Parathyroid adenoma (tissue), 2 donors: Measurements from ENCODE around the gene PRDM15.

Source experiments
- H2AFZ ChIP-seq: fragments of 300-600 bp; sonication (generic); one replicate; pipeline ENCODE4 v1.7.0; 2017; ENCODE audit warnings: antibody characterized with exemption, mild to moderate bottlenecking
- H3K27ac ChIP-seq: fragments of 300-600 bp; sonication (generic); one replicate; pipeline ENCODE4 v1.7.0; 2017
- H3K27me3 ChIP-seq: fragments of 300-600 bp; sonication (generic); one replicate; pipeline ENCODE4 v1.7.0; 2017; ENCODE audit warnings: low read length; ENCODE audit not compliant: control insufficient read depth, insufficient read depth
- H3K36me3 ChIP-seq: fragments of 300-600 bp; sonication (generic); one replicate; pipeline ENCODE4 v1.7.0; 2017; ENCODE audit warnings: low read length; ENCODE audit not compliant: control insufficient read depth, insufficient read depth
- H3K4me1 ChIP-seq: fragments of 300-600 bp; sonication (generic); one replicate; pipeline ENCODE4 v1.7.0; 2017; ENCODE audit warnings: control low read depth
- H3K4me2 ChIP-seq: fragments of 300-600 bp; sonication (generic); one replicate; pipeline ENCODE4 v1.7.0; 2017; ENCODE audit warnings: low read length
- H3K4me3 ChIP-seq: fragments of 300-600 bp; sonication (generic); one replicate; pipeline ENCODE4 v1.7.0; 2017; ENCODE audit warnings: low read depth, low read length
- H3K79me2 ChIP-seq: fragments of 300-600 bp; sonication (generic); one replicate; pipeline ENCODE4 v1.7.0; 2017; ENCODE audit warnings: control low read depth
- H3K9ac ChIP-seq: fragments of 300-600 bp; sonication (generic); one replicate; pipeline ENCODE4 v1.7.0; 2017; ENCODE audit warnings: mild to moderate bottlenecking
- H3K9me3 ChIP-seq: fragments of 300-600 bp; sonication (generic); one replicate; pipeline ENCODE4 v1.7.0; 2017; ENCODE audit warnings: low read length; ENCODE audit not compliant: control insufficient read depth
- CTCF ChIP-seq: fragments of 300-600 bp; sonication (generic); IDR thresholded peaks from one replicate; pipeline ENCODE4 v1.7.0; 2017; ENCODE audit warnings: antibody characterized with exemption, mild to moderate bottlenecking
- donor health status: primary hyperparathyroidism.

Gene PRDM15

DNA sequence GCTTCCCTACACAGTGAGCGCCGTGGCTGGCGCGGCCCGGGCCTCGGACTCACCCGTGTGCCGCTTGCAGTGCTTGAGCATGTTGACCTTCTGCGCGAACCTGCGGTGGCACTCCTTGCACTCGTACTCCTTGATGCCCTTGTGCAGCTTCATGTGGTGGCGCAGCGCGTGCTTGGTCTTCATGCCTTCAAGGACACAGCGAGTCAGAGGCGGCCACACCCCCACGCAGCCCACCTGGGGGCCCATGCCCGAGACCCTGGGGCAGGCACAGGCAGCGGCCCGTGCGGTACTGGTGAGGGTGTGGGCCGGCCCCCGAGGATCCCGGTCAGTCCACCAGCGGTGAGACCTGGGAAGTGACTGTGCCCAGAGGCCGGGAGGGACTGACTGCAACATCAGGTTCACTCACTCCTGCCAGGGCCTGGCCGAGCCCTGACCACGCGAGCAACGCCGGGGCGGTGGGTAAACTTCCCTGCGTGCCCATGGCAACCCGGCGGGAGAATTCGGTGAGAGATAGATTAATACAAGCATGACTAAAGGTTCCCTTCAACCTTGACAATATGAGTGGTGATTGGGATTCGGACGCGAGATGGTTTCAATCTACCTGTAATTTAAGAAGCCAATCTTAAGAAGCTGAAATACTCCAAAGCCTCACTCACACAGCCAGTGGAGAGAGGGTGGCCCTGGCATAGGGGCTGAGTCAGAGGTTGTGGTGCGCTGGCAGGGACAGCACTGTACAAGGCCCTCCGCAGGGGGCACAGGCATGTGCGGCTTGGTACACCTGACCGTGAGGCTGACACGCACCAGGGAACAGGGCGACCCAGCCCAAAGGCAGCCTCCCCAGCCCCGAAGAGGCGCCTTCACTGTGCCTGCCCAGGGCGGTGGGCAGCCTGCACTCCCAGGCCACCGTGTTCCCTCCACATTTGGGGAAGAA is 63.2 kb downstream of the PRDM15 start:
- Histone ChIP-seq H3K79me2 (no peaks in the 10 kb centered on the region), H2AFZ (no peak overlapping the region), H3K4me3 (no peak overlapping the region), H3K36me3 (no peaks in the 10 kb centered on the region), H3K4me2 (no peak overlapping the region), H3K9me3 (no peaks in the 10 kb centered on the region), H3K27ac (no peak overlapping the region), H3K27me3 (no peaks in the 10 kb centered on the region), H3K9ac (no peak overlapping the region), H3K4me1 (no peaks in the 10 kb centered on the region)
- no peak for TF ChIP-seq CTCF

DNA sequence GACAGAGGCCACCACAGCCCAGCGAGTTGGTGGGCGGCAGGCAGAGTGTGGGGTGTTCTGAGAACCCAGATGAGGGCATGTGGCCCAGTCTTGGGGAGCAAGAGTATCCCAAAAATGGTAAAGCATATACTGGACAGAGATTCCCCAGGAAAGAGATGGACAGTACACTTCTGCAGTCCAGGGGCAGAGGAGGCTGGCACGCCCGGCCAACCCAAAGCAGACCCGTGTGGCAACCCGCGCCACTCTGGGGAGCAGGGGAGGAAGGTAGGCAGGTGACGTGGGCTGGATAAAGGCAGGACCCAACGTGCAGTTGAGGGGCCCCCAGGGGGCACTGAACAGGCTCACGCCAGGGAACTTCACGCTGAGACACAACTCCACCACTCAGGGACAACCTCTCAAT is 65.9 kb downstream of the PRDM15 start:
- H3K36me3 ChIP-seq = no peaks in the 10 kb centered on the region
- no peaks in the 10 kb centered on the region for H3K79me2 ChIP-seq
- no peak overlapping the region for H3K27ac ChIP-seq
- no peaks in the 10 kb centered on the region for H3K9me3 ChIP-seq
- H3K4me3 ChIP-seq = no peak overlapping the region
- no peak for TF ChIP-seq CTCF
- no peak overlapping the region for H3K4me2 ChIP-seq
- H2AFZ ChIP-seq = no peak overlapping the region
- H3K9ac ChIP-seq = no peak overlapping the region
- H3K4me1 ChIP-seq = no peaks in the 10 kb centered on the region
- no peaks in the 10 kb centered on the region for H3K27me3 ChIP-seq

GRCh38 chr21:41812679-41813078 is 66.5 kb downstream of the PRDM15 start:
- H3K27ac ChIP-seq = no peak overlapping the region
- H3K4me1 ChIP-seq = no peaks in the 10 kb centered on the region
- no peak overlapping the region for H2AFZ ChIP-seq
- H3K27me3 ChIP-seq = no peaks in the 10 kb centered on the region
- no peak overlapping the region for H3K4me2 ChIP-seq
- H3K4me3 ChIP-seq = no peak overlapping the region
- no peaks in the 10 kb centered on the region for H3K79me2 ChIP-seq
- H3K9ac ChIP-seq = no peak overlapping the region
- no peaks in the 10 kb centered on the region for H3K9me3 ChIP-seq
- no peak for TF ChIP-seq CTCF
- no peaks in the 10 kb centered on the region for H3K36me3 ChIP-seq

DNA sequence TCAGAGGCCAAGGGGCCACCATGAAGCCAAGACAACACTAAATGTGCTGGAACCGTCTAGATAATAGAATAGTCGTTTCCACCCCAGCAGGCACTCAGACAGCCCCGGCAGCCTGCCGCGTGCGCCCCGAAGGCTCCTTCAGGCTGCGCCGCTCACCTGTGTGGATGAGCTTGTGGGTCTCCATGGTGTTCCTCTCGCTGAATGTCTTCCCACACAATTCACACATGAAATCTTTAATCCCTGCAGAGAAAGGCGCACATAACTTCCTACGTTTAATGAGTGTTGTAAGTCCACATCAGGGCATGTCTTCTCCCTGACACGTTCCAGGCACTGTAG is 68.6 kb downstream of the PRDM15 start:
- no peak for TF ChIP-seq CTCF
- H3K9me3 ChIP-seq = no peaks in the 10 kb centered on the region
- H3K27ac ChIP-seq = no peak overlapping the region
- H3K9ac ChIP-seq = no peak overlapping the region
- H3K4me1 ChIP-seq = no peaks in the 10 kb centered on the region
- no peak overlapping the region for H3K4me3 ChIP-seq
- H3K79me2 ChIP-seq = no peaks in the 10 kb centered on the region
- no peak overlapping the region for H3K4me2 ChIP-seq
- no peak overlapping the region for H2AFZ ChIP-seq
- no peaks in the 10 kb centered on the region for H3K36me3 ChIP-seq
- H3K27me3 ChIP-seq = no peaks in the 10 kb centered on the region
